HepG2 (cell line): ENCODE results near the gene FAM131C. TPM values are rescaled to one million over a fixed set of nuclear protein-coding genes. Genes with fewer than 3 reads are reported as not detected.
A peak's percentile ranks its signal among the peaks of the same experiment; 100 is the strongest.

Experiments used
- ATAC-seq: fragments of 200-7000 bp; cut with Tn5 transposase; 3 replicates; pipeline ENCODE4 v1.9.1; 2020; ENCODE audit warnings: mild to moderate bottlenecking, moderate library complexity
- BruUV-seq: library from RNA; stranded (reverse); fragments of 400-500 nt; replicated peaks from 2 replicates; lab custom pipeline; 2021; lab: Mats Ljungman, UMichigan
- CTCF ChIA-PET: fragments of 300-600 bp; formaldehyde crosslinking; extraction: SDS; loops from one replicate; lab custom pipeline; 2021; ENCODE audit warnings: low total read pairs, inconsistent platforms, low intra/inter-chr PET ratio; lab: Yijun Ruan, JAX
- POLR2A ChIA-PET: fragments of 350-600 bp; sonication (Branson Sonifier 250); formaldehyde crosslinking; loops from one replicate; lab custom pipeline; 2020; ENCODE audit warnings: antibody characterized with exemption, inconsistent platforms; lab: Yijun Ruan, JAX
- DNase-seq: peaks from one replicate; pipeline ENCODE4 v3.0.0-alpha.2; 2015; ENCODE audit warnings: low spot score
- FAIRE-seq: peaks from 3 replicates; lab custom pipeline; 2011; peaks lifted over from hg19 to GRCh38; lab: Jason Lieb, UNC
- H2AFZ ChIP-seq: one replicate; pipeline ENCODE4 v1.6.1; 2011; ENCODE audit warnings: low read length, inconsistent platforms
- H3K27ac ChIP-seq: fragments of 300-600 bp; 3 replicates; pipeline ENCODE4 v1.8.0; 2011; ENCODE audit warnings: mixed run types, mild to moderate bottlenecking, mixed read lengths, low read length, inconsistent platforms; ENCODE audit not compliant: insufficient read depth; ENCODE audit errors: extremely low read length
- H3K27me3 ChIP-seq, 2 experiments: fragments of 200-600 bp in 1 of 2; 2 replicates in 1 of 2; 3 replicates in 1 of 2; pipeline versions ENCODE4 v1.6.0 to v1.8.0; 2011; ENCODE audit warnings: low read length in 2 of 2, mild to moderate bottlenecking in 2 of 2, moderate library complexity in 2 of 2, inconsistent platforms in 1 of 2; ENCODE audit not compliant: insufficient read depth in 2 of 2, control insufficient read depth in 1 of 2
- H3K36me3 ChIP-seq, 2 experiments: fragments of 200-600 bp in 1 of 2; replicated peaks in 1 of 2; 2 replicates in 1 of 2; 3 replicates in 1 of 2; pipeline versions ENCODE4 v1.5.1 to v1.8.0; 2011; ENCODE audit warnings: low read length in 2 of 2, inconsistent platforms in 1 of 2; ENCODE audit not compliant: insufficient read depth in 2 of 2, control insufficient read depth in 1 of 2
- H3K4me1 ChIP-seq: 2 replicates; pipeline ENCODE4 v1.5.1; 2012; ENCODE audit warnings: low read length, inconsistent platforms; ENCODE audit not compliant: insufficient read depth
- H3K4me2 ChIP-seq: 2 replicates; pipeline ENCODE4 v1.6.0; 2011; ENCODE audit warnings: low read depth, low read length, inconsistent platforms
- H3K4me3 ChIP-seq, 3 experiments: fragments of 200-600 bp in 1 of 3; sonication (generic), shearing (Covaris generic) in 1 of 3; replicated peaks in 1 of 3; 2 replicates each; pipeline ENCODE4 v1.5.1; 2011 to 2016; ENCODE audit warnings: low read length in 3 of 3, inconsistent platforms in 2 of 3, low read depth in 2 of 3, mild to moderate bottlenecking in 2 of 3, control low read depth in 1 of 3, mixed read lengths in 1 of 3; ENCODE audit not compliant: insufficient read depth in 1 of 3
- H3K79me2 ChIP-seq: one replicate; pipeline ENCODE4 v1.6.1; 2011; ENCODE audit warnings: low read length, inconsistent platforms; ENCODE audit not compliant: insufficient read depth
- H3K9ac ChIP-seq: 2 replicates; pipeline ENCODE4 v1.6.0; 2011; ENCODE audit warnings: mild to moderate bottlenecking, low read depth, low read length, inconsistent platforms; ENCODE audit not compliant: insufficient read depth
- H3K9me3 ChIP-seq: 2 replicates; pipeline ENCODE4 v1.5.1; 2012; ENCODE audit warnings: mild to moderate bottlenecking, low read length
- H4K20me1 ChIP-seq: 2 replicates; pipeline ENCODE4 v1.6.0; 2011; ENCODE audit warnings: inconsistent platforms, mild to moderate bottlenecking, low read length, moderate library complexity; ENCODE audit not compliant: insufficient read depth
- AKAP8 ChIP-seq: sonication (generic); formaldehyde crosslinking; IDR thresholded peaks from 2 replicates; pipeline ENCODE4 v1.5.1; 2020; ENCODE audit warnings: mild to moderate bottlenecking, missing genetic modification reagents
- HBP1 ChIP-seq: IDR thresholded peaks from 2 replicates; pipeline ENCODE4 v1.6.1; 2016; ENCODE audit warnings: low read depth, control low read depth
- NCOR1 ChIP-seq: fragments of 200-600 bp; sonication (generic); IDR thresholded peaks from 2 replicates; pipeline ENCODE4 v1.7.0; 2017; ENCODE audit warnings: antibody characterized with exemption, low read length, borderline replicate concordance
- PAXIP1 ChIP-seq: sonication (generic); formaldehyde crosslinking; conservative IDR thresholded peaks from 2 replicates; pipeline ENCODE4 v1.4.0; 2020; ENCODE audit warnings: mild to moderate bottlenecking, missing genetic modification reagents, moderate library complexity
- PHF21A ChIP-seq: sonication (generic); formaldehyde crosslinking; IDR thresholded peaks from 2 replicates; pipeline ENCODE4 v1.5.0; 2020; ENCODE audit warnings: mild to moderate bottlenecking, missing genetic modification reagents
- RXRA ChIP-seq: sonication (generic); formaldehyde crosslinking; IDR thresholded peaks from 2 replicates; pipeline ENCODE4 v1.5.1; 2020; ENCODE audit warnings: missing genetic modification reagents
- SMARCC2 ChIP-seq: fragments of 450-650 bp; IDR thresholded peaks from 2 replicates; pipeline ENCODE4 v1.6.1; 2017; ENCODE audit warnings: antibody characterized with exemption, mild to moderate bottlenecking
- SNRNP70 ChIP-seq: fragments of 200-400 bp; formaldehyde crosslinking; IDR thresholded peaks from 2 replicates; pipeline ENCODE4 v1.6.1; 2017; ENCODE audit warnings: mild to moderate bottlenecking, low read depth, low read length, moderate library complexity
- ZFP91 ChIP-seq: sonication (generic); formaldehyde crosslinking; IDR thresholded peaks from 2 replicates; pipeline ENCODE4 v1.9.0; 2022; ENCODE audit warnings: missing genetic modification reagents, mild to moderate bottlenecking, borderline replicate concordance
- ZFYVE20 ChIP-seq: sonication (generic); formaldehyde crosslinking; IDR thresholded peaks from 2 replicates; pipeline ENCODE4 v1.8.0; 2023; ENCODE audit warnings: low read depth, mild to moderate bottlenecking, moderate library complexity, missing genetic modification reagents, borderline replicate concordance
- ZNF225 ChIP-seq: sonication (generic); formaldehyde crosslinking; IDR thresholded peaks from 2 replicates; pipeline ENCODE4 v1.4.0; 2020; ENCODE audit warnings: mild to moderate bottlenecking, missing genetic modification reagents
- ZNF44 ChIP-seq: sonication (generic); formaldehyde crosslinking; IDR thresholded peaks from 2 replicates; pipeline ENCODE4 v1.5.1; 2020; ENCODE audit warnings: mild to moderate bottlenecking, missing genetic modification reagents
- ZNF766 ChIP-seq: sonication (generic); formaldehyde crosslinking; IDR thresholded peaks from 2 replicates; pipeline ENCODE4 v1.5.0; 2020; ENCODE audit warnings: missing genetic modification reagents, borderline replicate concordance
- ZSCAN9 ChIP-seq: IDR thresholded peaks from 2 replicates; pipeline ENCODE4 v1.6.1; 2016; ENCODE audit warnings: borderline replicate concordance
- WGBS: methylation state at CpG from one replicate; pipeline ENCODE4 v1.1.6; 2017; ENCODE audit warnings: low lambda C conversion rate; 5-methylcytosine and 5-hydroxymethylcytosine counted together
- in situ Hi-C: cut with HindIII; loops from 2 replicates; pipeline ENCODE4 v1.10.0; 2017; ENCODE audit warnings: low pct_unique_long_range_greater_than_20kb; ENCODE audit not compliant: extremely low pct_ligation_motif_present
- intact Hi-C: fragments of 100-400 bp; cut with micrococcal nuclease; formaldehyde crosslinking; loops from one replicate; pipeline ENCODE4 v1.10.0; 2022; ENCODE audit not compliant: unreplicated experiment
- polyA plus RNA-seq, 8 experiments: library from polyadenylated mRNA; depleted of rRNA in 3 of 8; stranded (reverse) in 7 of 8; unstranded in 1 of 8; fragments of >200 nt; fragmentation: Illumina TruSeq in 4 of 8; extraction: Trizol in 4 of 8; gene quantifications; 2 replicates each; pipeline versions ENCODE4 v1.2.1 to v1.2.3, GENCODE V29; 2011 to 2016; ENCODE audit warnings: low read depth in 4 of 8, missing spikeins in 1 of 8, mixed read lengths in 1 of 8; ENCODE audit not compliant: insufficient read depth in 1 of 8
- total RNA-seq, 5 experiments: library from RNA; depleted of rRNA; stranded (reverse); fragments of >200 nt; fragmentation: Illumina TruSeq; extraction: Trizol; gene quantifications; 2 replicates each; pipeline ENCODE4 v1.2.3, GENCODE V29; 2016; ENCODE audit warnings: low read depth in 1 of 5

The FAM131C gene
- total and polyA plus RNA-seq, 2 of the 13 experiments (the other 11 are each of a cell fraction or from before 2014, with no cell fraction given), result 0.07 TPM; not detected in 1

- TF ChIP-seq PAXIP1 (CRISPR knock-in tag), result peak; percentile 68
- 0 out of 2 replicates have a peak, but pooled peaks have one; percentile 15 for TF ChIP-seq PHF21A (CRISPR knock-in tag)
- no peak for TF ChIP-seq ZNF44
These were observed 4.2 kb upstream of the FAM131C start (continued) for GRCh38 chr1:16077406-16078245.

- 36% methylated on average over 10 of the region's 11 CpGs for WGBS
- no peak overlapping the region for H3K9ac ChIP-seq
- BruUV-seq, result no TSS peak
- no peak for ATAC-seq
- intact Hi-C loops (loop anchor here (10.0 kb wide), 1 partner anchor 68 kb away; no protein-coding TSS in a partner anchor), in situ Hi-C loops (loop anchor here (5.0 kb wide), 2 partner anchors 105 to 165 kb away; no protein-coding TSS in a partner anchor)
- H3K27ac ChIP-seq, result no peak overlapping the region
- POLR2A ChIA-PET, result interaction anchor here (1.2 kb wide), 1 partner anchor 67 kb away, joined by 3 read pairs; no protein-coding TSS in a partner anchor
- H3K36me3 ChIP-seq, result no peaks in the 10 kb centered on the region
- CTCF ChIA-PET, result interaction anchor here (1.3 kb wide), 1 partner anchor 111 kb away, joined by 5 read pairs; no protein-coding TSS in a partner anchor
- H3K79me2 ChIP-seq, result no peaks in the 10 kb centered on the region
- H3K9me3 ChIP-seq, result no peaks in the 10 kb centered on the region
- DNase-seq, result no peak
- H3K4me3 ChIP-seq, result no peak overlapping the region
- H4K20me1 ChIP-seq, result no peaks in the 10 kb centered on the region
- peaks cover 55% of the 10 kb centered on the region for H3K4me1 ChIP-seq
- H3K27me3 ChIP-seq, result peaks cover 3 to 40% of the 10 kb centered on the region in 2 experiments
- no peak overlapping the region for H3K4me2 ChIP-seq
- H2AFZ ChIP-seq, result no peak overlapping the region
- no peak for FAIRE-seq
- TF ChIP-seq ZSCAN9 (CRISPR knock-in tag), result no peak
- no peak for TF ChIP-seq SNRNP70
- no peak for TF ChIP-seq AKAP8 (CRISPR knock-in tag)
- no peak for TF ChIP-seq ZNF225
- no peak for TF ChIP-seq ZFP91 (CRISPR knock-in tag)
- no peak for TF ChIP-seq ZNF766 (CRISPR knock-in tag)
- TF ChIP-seq HBP1, result no peak
- no peak for TF ChIP-seq RXRA (CRISPR knock-in tag)
- TF ChIP-seq ZFYVE20 (CRISPR knock-in tag), result no peak
- TF ChIP-seq SMARCC2, result no peak
- no peak for TF ChIP-seq NCOR1
These were observed 3.4 kb upstream of the FAM131C start for GRCh38 chr1:16076865-16077238.
